ENCODE results near the gene BMPR1B.
A peak's percentile ranks its signal among the peaks of the same experiment; 100 is the strongest.

Gene BMPR1B

GRCh38 chr4:95107635-95108034 is 349.9 kb downstream of the BMPR1B start:
- no CpG with 5 or more reads among the region's 4 CpGs for WGBS (ENCODE audit: extremely low coverage, insufficient coverage, insufficient read length)
- Histone ChIP-seq H3K79me2 (ENCODE audit: control insufficient read depth, insufficient read depth, low read length, poor library complexity) (no peaks in the 10 kb centered on the region), H3K4me2 (ENCODE audit: low read length) (no peak overlapping the region), H3K4me3 (ENCODE audit: low read depth, low read length) (no peak overlapping the region), H4K91ac (ENCODE audit: low read depth, low read length) (no peak overlapping the region), H4K8ac (ENCODE audit: low read depth, low read length) (no peak overlapping the region), H3K9me3 (ENCODE audit: insufficient read depth, low read depth, low read length) (no peaks in the 10 kb centered on the region), H3K79me1 (ENCODE audit: low read length) (no peaks in the 10 kb centered on the region), H3K18ac (ENCODE audit: low read length) (no peak overlapping the region), H3K36me3 (ENCODE audit: control insufficient read depth in 1 of 2, insufficient read depth in 2 of 2, low read length in 2 of 2) (no peaks in the 10 kb centered on the region), H2AK5ac (ENCODE audit: low read length) (no peak overlapping the region), H4K12ac (ENCODE audit: low read depth, low read length) (no peak overlapping the region), H3K4me1 (ENCODE audit: control insufficient read depth in 1 of 2, insufficient read depth in 2 of 2, low read length in 2 of 2) (no peaks in the 10 kb centered on the region), H3K9ac (ENCODE audit: low read length) (no peak overlapping the region), H3K23ac (ENCODE audit: low read length) (no peak overlapping the region), H3K27ac (ENCODE audit: low read depth, low read length) (no peak overlapping the region), H2BK120ac (ENCODE audit: insufficient read depth, low read length, poor library complexity) (no peak overlapping the region), H3K14ac (ENCODE audit: low read length) (no peak overlapping the region), H2BK5ac (ENCODE audit: low read depth, low read length, poor library complexity) (no peak overlapping the region), H2AFZ (ENCODE audit: insufficient read depth, low read length, poor library complexity) (no peak overlapping the region), H2BK12ac (ENCODE audit: low read length) (no peak overlapping the region), H3K4ac (ENCODE audit: low read depth, low read length) (no peak overlapping the region), H3K27me3 (ENCODE audit: insufficient read depth, low read length) (no peaks in the 10 kb centered on the region)
- DNase-seq, result no peak

- WGBS (ENCODE audit: extremely low coverage, insufficient coverage, insufficient read length), result no CpG with 5 or more reads among the region's 1 CpG
- H3K23ac ChIP-seq (ENCODE audit: low read length), result no peak overlapping the region
These were observed 351.2 kb downstream of the BMPR1B start for GRCh38 chr4:95108883-95109421.

GRCh38 chr4:95114521-95114920 is 356.8 kb downstream of the BMPR1B start:
- WGBS (ENCODE audit: extremely low coverage, insufficient coverage, insufficient read length), result no CpG with 5 or more reads among the region's 3 CpGs
- H3K79me1 ChIP-seq (ENCODE audit: low read length), result peaks cover 2% of the 10 kb centered on the region

More at GRCh38 chr4:95108883-95109421, 351.2 kb downstream of the BMPR1B start:
- H4K8ac ChIP-seq (ENCODE audit: low read depth, low read length), result no peak overlapping the region
- no peak overlapping the region for H2AK5ac ChIP-seq (ENCODE audit: low read length)
- H3K18ac ChIP-seq (ENCODE audit: low read length), result no peak overlapping the region
- no peak overlapping the region for H3K4ac ChIP-seq (ENCODE audit: low read depth, low read length)
- H3K4me2 ChIP-seq (ENCODE audit: low read length), result no peak overlapping the region
- no peaks in the 10 kb centered on the region for H3K27me3 ChIP-seq (ENCODE audit: insufficient read depth, low read length)
- H3K36me3 ChIP-seq (ENCODE audit: control insufficient read depth in 1 of 2, insufficient read depth in 2 of 2, low read length in 2 of 2), result no peaks in the 10 kb centered on the region
- no peaks in the 10 kb centered on the region for H3K4me1 ChIP-seq (ENCODE audit: control insufficient read depth in 1 of 2, insufficient read depth in 2 of 2, low read length in 2 of 2)
- H2BK12ac ChIP-seq (ENCODE audit: low read length), result no peak overlapping the region
- H2BK120ac ChIP-seq (ENCODE audit: insufficient read depth, low read length, poor library complexity), result no peak overlapping the region
- H3K4me3 ChIP-seq (ENCODE audit: low read depth, low read length), result no peak overlapping the region
- H3K79me1 ChIP-seq (ENCODE audit: low read length), result no peaks in the 10 kb centered on the region
- no peaks in the 10 kb centered on the region for H3K79me2 ChIP-seq (ENCODE audit: control insufficient read depth, insufficient read depth, low read length, poor library complexity)
- H3K27ac ChIP-seq (ENCODE audit: low read depth, low read length), result no peak overlapping the region
- no peak overlapping the region for H3K14ac ChIP-seq (ENCODE audit: low read length)
- DNase-seq, result no peak
- no peak overlapping the region for H4K12ac ChIP-seq (ENCODE audit: low read depth, low read length)
- no peak overlapping the region for H3K9ac ChIP-seq (ENCODE audit: low read length)
- no peaks in the 10 kb centered on the region for H3K9me3 ChIP-seq (ENCODE audit: insufficient read depth, low read depth, low read length)
- H2AFZ ChIP-seq (ENCODE audit: insufficient read depth, low read length, poor library complexity), result no peak overlapping the region
- no peak overlapping the region for H2BK5ac ChIP-seq (ENCODE audit: low read depth, low read length, poor library complexity)
- H4K91ac ChIP-seq (ENCODE audit: low read depth, low read length), result no peak overlapping the region

GRCh38 chr4:95118497-95118896 is 360.7 kb downstream of the BMPR1B start:
- Histone ChIP-seq H3K23ac (ENCODE audit: low read length) (no peak overlapping the region), H4K91ac (ENCODE audit: low read depth, low read length) (no peak overlapping the region), H3K4me2 (ENCODE audit: low read length) (peak overlapping the region; percentile 35), H3K9ac (ENCODE audit: low read length) (no peak overlapping the region), H2AK5ac (ENCODE audit: low read length) (no peak overlapping the region), H3K4me1 (ENCODE audit: control insufficient read depth in 1 of 2, insufficient read depth in 2 of 2, low read length in 2 of 2) (peaks cover 3 to 4% of the 10 kb centered on the region in 2 experiments), H3K27ac (ENCODE audit: low read depth, low read length) (peak overlapping the region; percentile 22), H4K8ac (ENCODE audit: low read depth, low read length) (no peak overlapping the region), H4K12ac (ENCODE audit: low read depth, low read length) (no peak overlapping the region), H3K18ac (ENCODE audit: low read length) (no peak overlapping the region), H3K4me3 (ENCODE audit: low read depth, low read length) (no peak overlapping the region), H2BK120ac (ENCODE audit: insufficient read depth, low read length, poor library complexity) (no peak overlapping the region), H2BK12ac (ENCODE audit: low read length) (no peak overlapping the region), H3K9me3 (ENCODE audit: insufficient read depth, low read depth, low read length) (no peaks in the 10 kb centered on the region), H3K27me3 (ENCODE audit: insufficient read depth, low read length) (no peaks in the 10 kb centered on the region), H3K4ac (ENCODE audit: low read depth, low read length) (no peak overlapping the region), H2AFZ (ENCODE audit: insufficient read depth, low read length, poor library complexity) (no peak overlapping the region), H3K79me2 (ENCODE audit: control insufficient read depth, insufficient read depth, low read length, poor library complexity) (no peaks in the 10 kb centered on the region), H2BK5ac (ENCODE audit: low read depth, low read length, poor library complexity) (no peak overlapping the region), H3K36me3 (ENCODE audit: control insufficient read depth in 1 of 2, insufficient read depth in 2 of 2, low read length in 2 of 2) (no peaks in the 10 kb centered on the region), H3K79me1 (ENCODE audit: low read length) (peaks cover 2% of the 10 kb centered on the region), H3K14ac (ENCODE audit: low read length) (no peak overlapping the region)
- DNase-seq, result peak; percentile 11 to 36
- no CpG with 5 or more reads among the region's 6 CpGs for WGBS (ENCODE audit: extremely low coverage, insufficient coverage, insufficient read length)

More at GRCh38 chr4:95114521-95114920, 356.8 kb downstream of the BMPR1B start:
- Histone ChIP-seq H3K4me2 (ENCODE audit: low read length) (no peak overlapping the region), H3K23ac (ENCODE audit: low read length) (no peak overlapping the region), H2BK5ac (ENCODE audit: low read depth, low read length, poor library complexity) (no peak overlapping the region), H4K91ac (ENCODE audit: low read depth, low read length) (no peak overlapping the region), H3K18ac (ENCODE audit: low read length) (no peak overlapping the region), H3K4me3 (ENCODE audit: low read depth, low read length) (no peak overlapping the region), H2BK12ac (ENCODE audit: low read length) (no peak overlapping the region), H3K79me2 (ENCODE audit: control insufficient read depth, insufficient read depth, low read length, poor library complexity) (no peaks in the 10 kb centered on the region), H3K9me3 (ENCODE audit: insufficient read depth, low read depth, low read length) (no peaks in the 10 kb centered on the region), H3K4ac (ENCODE audit: low read depth, low read length) (no peak overlapping the region), H4K8ac (ENCODE audit: low read depth, low read length) (no peak overlapping the region), H3K36me3 (ENCODE audit: control insufficient read depth in 1 of 2, insufficient read depth in 2 of 2, low read length in 2 of 2) (no peaks in the 10 kb centered on the region), H2AFZ (ENCODE audit: insufficient read depth, low read length, poor library complexity) (no peak overlapping the region), H3K9ac (ENCODE audit: low read length) (no peak overlapping the region), H3K27me3 (ENCODE audit: insufficient read depth, low read length) (no peaks in the 10 kb centered on the region), H3K14ac (ENCODE audit: low read length) (no peak overlapping the region), H4K12ac (ENCODE audit: low read depth, low read length) (no peak overlapping the region), H3K27ac (ENCODE audit: low read depth, low read length) (no peak overlapping the region), H2BK120ac (ENCODE audit: insufficient read depth, low read length, poor library complexity) (no peak overlapping the region), H3K4me1 (ENCODE audit: control insufficient read depth in 1 of 2, insufficient read depth in 2 of 2, low read length in 2 of 2) (peaks cover 3 to 4% of the 10 kb centered on the region in 2 experiments), H2AK5ac (ENCODE audit: low read length) (no peak overlapping the region)
- no peak for DNase-seq

Data from trophoblast cell (in vitro differentiated cells and primary cell).